ENCODE data around the gene PAK1. TPM values are rescaled to one million over a fixed set of nuclear protein-coding genes. Genes with fewer than 3 reads are reported as not detected.

Gene PAK1
- polyA plus RNA-seq, 3 donors, result 86.6 to 90.6 (median 88.6) TPM

DNA sequence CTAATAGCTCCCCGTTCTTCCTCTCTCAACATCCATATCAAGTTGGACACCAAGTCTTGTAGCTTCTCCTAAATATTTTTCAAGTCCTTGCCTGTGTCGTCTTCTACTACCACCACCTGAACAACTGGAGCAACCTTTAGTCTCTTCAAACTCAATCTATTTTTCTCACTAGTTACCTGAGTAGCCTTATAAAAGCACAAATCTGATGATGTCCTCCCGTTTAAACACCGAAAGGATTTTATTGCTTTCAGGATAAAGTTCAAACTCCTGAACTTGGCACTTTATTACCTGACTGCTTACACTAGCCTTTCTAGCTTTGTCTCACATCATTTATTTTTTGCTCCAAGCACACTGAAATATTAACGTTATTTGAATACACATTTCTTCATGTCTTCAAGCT lies 1.3 kb upstream of the PAK1 start:
- no peak for DNase-seq (ENCODE audit: low read depth in 3 of 3, low spot score in 2 of 3)

DNA sequence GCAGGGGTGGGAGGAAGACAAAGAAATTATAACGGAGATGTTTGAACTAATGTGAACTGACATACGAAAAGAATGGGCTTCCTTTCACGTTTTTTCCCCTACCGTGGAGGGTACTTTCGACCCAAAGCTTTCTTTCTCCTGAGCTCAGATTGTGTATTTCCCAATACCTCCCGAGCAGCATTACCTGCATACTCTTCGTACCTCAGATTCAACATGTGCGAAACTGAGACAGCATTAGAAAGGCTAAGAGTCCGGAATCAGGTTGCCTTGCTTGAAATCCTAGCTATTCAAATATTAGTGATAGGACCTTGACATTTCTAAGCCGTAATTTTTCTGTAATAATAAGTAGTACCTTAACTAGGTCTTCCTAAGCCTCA lies 778 bp upstream of the PAK1 start:
- DNase-seq (ENCODE audit: low read depth in 3 of 3, low spot score in 2 of 3), result no peak

GRCh38 chr11:77472991-77473800 lies 698 bp downstream of the PAK1 start:
- peak in 2 of 3 donors; percentile 21 to 42 for DNase-seq (ENCODE audit: low read depth in 3 of 3, low spot score in 2 of 3)

DNA sequence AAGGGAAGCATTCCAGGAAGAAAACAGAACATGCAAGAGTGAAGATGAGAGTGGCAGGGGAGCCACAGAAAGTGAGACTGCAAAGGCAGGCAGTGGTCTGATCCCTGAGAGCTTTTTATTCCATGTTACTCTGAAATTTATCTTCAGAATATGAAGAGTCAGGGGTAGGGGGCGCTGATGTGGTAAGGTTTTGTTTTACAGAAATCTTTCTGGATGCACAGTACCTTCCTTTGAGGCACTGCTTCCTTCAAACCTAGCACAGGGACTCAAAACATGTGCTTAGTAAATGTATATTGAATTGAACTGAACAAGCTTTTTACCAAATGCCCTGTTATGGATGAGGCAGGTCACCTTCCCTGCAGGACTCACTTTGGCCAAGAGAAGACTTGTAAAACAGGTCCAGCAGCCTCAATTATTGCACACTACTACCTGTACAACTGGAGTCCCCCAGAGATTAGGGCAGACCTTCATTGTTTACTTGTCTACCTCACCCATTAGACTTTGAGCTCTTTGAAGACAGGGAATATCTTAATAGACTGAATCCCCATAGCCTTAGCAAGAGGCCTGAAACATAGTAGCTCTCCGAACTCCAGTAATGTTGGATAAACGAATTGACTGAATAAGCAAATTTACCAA lies 2.2 kb downstream of the PAK1 start:
- DNase-seq (ENCODE audit: low read depth in 3 of 3, low spot score in 2 of 3), result peak in 1 of 3 donors; percentile 30

- no peak for DNase-seq (ENCODE audit: low read depth in 3 of 3, low spot score in 2 of 3)
These were observed 2.9 kb downstream of the PAK1 start for GRCh38 chr11:77470971-77471370.

DNA sequence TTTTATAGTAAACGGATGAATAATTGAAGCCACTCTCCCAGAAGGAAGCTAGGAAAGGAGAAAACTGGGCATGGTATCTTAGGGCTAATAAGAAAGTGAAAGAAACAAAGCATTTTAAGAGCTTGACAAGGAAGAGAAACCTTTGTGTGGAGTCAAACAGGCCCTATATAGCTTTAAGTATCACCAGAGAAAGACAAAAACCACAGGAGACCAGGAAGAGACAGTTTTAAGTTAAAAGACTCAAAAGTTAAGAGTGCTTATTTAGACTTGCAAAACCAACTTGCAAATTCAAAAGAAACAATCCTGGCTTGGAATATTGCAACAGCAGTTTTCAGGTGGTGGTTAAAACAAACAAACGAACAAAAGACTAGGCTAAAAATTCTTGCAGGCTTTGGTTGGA lies 3.4 kb downstream of the PAK1 start:
- DNase-seq (ENCODE audit: low read depth in 3 of 3, low spot score in 2 of 3), result no peak

- no peak for DNase-seq (ENCODE audit: low read depth in 3 of 3, low spot score in 2 of 3)
These were observed 5.4 kb downstream of the PAK1 start for GRCh38 chr11:77468527-77468926.

DNA sequence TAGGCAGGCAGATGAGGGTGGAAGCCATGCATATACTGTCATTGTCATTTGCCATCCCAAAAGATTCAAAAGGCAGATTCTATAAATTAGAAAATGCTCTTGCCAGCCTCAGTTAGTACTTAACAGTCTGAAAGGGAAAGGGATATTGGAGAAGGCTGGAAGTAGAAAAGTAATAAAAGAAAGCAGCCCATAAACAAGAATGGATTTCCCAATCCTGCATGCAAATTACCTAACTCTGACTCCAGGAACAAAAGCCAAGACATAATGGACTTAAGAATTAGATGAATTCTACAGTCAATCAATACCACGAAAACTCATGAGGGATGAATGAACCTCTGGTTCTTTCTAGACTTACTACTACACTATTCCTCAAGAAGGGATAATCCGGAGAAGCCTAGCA lies 5.9 kb downstream of the PAK1 start:
- DNase-seq (ENCODE audit: low read depth in 3 of 3, low spot score in 2 of 3), result no peak

- DNase-seq (ENCODE audit: low read depth in 3 of 3, low spot score in 2 of 3), result no peak
These were observed 6.7 kb downstream of the PAK1 start for GRCh38 chr11:77467233-77467632.

DNA sequence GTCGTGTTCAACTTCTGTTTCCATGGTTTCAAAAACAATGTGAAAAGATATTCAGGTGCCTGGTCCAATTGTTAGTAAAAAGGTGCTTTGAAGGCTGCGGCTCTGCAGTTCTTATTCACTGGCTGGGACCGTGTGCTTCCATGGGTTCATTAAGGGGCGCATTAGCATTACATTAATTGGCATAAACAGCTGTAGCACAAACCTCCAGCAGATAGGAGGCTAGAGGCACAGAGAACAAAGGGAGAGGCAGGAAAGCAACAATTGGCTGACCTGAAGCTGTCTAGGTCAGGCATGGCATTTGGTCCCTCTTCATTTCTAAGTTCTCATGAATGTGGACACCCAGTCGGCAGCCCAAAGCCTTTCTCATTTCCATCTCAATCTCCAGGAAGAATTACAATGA lies 16.6 kb downstream of the PAK1 start:
- DNase-seq (ENCODE audit: low read depth in 3 of 3, low spot score in 2 of 3), result no peak

DNA sequence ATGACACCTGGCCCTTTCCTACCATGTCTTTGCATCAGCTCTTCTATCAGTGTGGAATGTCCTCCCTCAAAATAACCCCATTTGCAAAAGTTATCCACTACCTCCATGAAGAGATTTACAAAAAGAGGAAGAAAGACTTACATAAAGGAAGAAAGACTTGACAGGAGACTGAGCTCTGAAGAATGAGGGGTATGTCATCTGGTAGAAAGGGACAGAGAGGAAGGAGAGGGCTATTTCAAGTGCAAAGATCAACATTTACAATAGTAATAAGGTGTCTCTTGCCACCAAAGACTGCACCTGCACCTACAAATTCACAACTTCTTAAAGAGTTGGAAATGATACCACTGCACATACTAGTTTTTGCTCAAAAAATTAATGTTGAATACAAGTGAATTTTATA lies 18.2 kb downstream of the PAK1 start:
- DNase-seq (ENCODE audit: low read depth in 3 of 3, low spot score in 2 of 3), result no peak

DNA sequence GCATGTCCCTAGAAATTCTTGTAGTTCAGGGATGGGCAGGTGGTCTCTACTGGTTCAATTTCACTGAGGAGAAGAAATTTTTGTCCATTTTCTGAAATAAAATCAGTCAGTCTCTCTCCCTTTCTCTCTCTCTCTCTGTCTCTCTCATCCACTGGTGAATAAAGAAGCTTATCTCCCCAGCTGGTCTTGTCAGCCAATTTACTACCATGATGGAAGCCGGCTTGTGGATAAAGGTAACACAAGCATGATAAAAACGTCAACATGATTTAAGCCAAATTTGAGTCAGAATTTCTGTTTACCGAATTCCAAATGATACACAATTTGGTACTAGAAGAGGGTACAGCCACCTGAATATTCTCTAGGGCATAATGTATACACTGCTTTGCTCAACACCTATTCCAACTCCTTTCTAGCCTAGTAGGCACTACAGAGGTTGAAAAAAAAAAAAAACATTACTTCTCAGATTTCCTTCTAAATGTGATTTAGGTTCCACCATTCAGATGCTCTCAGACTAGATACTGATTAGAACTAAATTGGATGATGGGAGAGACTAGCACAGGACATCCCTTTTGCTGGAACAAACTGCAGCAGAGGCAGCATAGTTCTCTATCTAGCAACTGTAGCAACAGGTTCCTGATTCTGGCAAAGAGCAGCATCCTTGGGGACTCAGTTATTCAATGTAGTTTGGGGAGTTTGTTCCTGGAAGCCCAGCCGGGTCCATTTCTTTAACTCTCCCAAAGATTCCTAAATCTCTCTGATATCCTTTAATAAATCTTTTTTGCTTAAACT lies 18.8 kb downstream of the PAK1 start:
- DNase-seq (ENCODE audit: low read depth in 3 of 3, low spot score in 2 of 3), result peak in 1 of 3 donors; percentile 8

GRCh38 chr11:77450227-77450626 lies 23.7 kb downstream of the PAK1 start:
- no peak for DNase-seq (ENCODE audit: low read depth in 3 of 3, low spot score in 2 of 3)

- DNase-seq (ENCODE audit: low read depth in 3 of 3, low spot score in 2 of 3), result no peak
These were observed 24.1 kb downstream of the PAK1 start for GRCh38 chr11:77449784-77450183.

DNA sequence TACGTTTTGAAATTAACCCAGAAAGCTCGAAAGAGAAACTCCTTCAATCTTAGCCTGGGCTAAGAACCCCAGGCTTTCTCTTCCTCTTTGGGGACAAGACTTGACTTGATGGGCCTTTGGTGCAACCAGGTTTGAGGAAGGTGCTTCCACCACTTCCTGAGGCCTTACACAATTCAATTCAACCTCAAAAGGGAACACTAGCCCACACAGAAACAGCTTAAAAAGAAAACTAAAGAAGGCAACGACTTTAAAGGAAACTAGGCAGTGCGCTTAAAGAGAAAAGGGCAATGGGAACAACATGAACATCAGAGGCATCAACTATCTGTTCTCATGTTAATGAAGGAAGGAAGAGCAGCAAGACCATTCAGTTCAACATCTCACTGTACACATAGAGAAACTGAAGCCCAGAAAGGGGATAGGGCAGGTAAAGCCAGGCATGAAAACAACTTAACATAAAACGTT lies 24.8 kb downstream of the PAK1 start:
- DNase-seq (ENCODE audit: low read depth in 3 of 3, low spot score in 2 of 3), result no peak

DNA sequence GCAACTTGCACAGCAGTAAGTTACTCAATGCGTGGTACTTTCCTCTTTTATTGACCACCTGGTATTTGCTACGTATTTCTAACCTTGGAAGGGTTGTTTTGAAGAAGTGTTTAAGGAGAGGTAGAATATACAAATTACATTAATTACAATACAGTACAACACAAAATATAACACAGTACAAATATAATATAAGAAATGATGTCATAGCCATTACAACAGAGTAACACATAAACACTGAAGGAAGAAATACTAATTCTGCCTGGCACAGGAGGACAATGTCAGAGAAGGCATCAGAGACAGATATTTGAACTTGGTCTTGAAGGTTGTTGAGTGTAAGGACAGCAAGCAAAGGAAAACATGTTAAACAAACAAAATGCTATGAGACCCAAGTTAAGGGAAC lies 25.6 kb downstream of the PAK1 start:
- no peak for DNase-seq (ENCODE audit: low read depth in 3 of 3, low spot score in 2 of 3)

- no peak for DNase-seq (ENCODE audit: low read depth in 3 of 3, low spot score in 2 of 3)
These were observed 26.8 kb downstream of the PAK1 start for GRCh38 chr11:77446911-77447629.

- DNase-seq (ENCODE audit: low read depth in 3 of 3, low spot score in 2 of 3), result no peak
These were observed 29.6 kb downstream of the PAK1 start for GRCh38 chr11:77444261-77444660.

- DNase-seq (ENCODE audit: low read depth in 3 of 3, low spot score in 2 of 3), result no peak
These were observed 31.4 kb downstream of the PAK1 start for GRCh38 chr11:77442394-77443053.

DNA sequence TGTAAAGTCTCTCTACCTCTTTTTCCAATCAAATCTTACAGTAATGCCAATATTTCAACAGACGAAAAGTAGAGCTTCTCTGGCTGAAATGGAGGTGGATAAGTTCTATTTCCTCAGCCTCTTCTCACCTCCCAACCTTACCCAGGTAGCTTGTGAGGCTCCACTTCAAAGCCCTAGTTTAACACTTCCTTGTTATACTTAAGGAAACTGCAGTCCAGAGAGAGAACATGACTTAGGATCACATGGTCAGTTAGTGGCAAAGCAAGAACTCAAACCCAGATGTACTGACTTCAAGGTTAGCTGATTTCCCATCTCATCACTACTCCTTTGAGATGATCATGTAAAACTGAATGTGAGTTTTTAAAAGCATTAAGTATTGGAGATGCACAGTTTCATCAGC lies 32.5 kb downstream of the PAK1 start:
- DNase-seq (ENCODE audit: low read depth in 3 of 3, low spot score in 2 of 3), result no peak

Data from right renal cortex interstitium (tissue), 3 donors.